Measurements from ENCODE around the gene GLP2R. TPM values are rescaled to one million over a fixed set of nuclear protein-coding genes. Genes with fewer than 3 reads are reported as not detected.

Gene GLP2R
- total RNA-seq, 2 experiments from 2014 or later, result not detected

GRCh38 chr17:9811086-9811485, 14.6 kb upstream of the GLP2R start:
- intact Hi-C loops (cut with micrococcal nuclease), result no loop called here
- no peaks in the 10 kb centered on the region for H3K36me3 Mint-ChIP-seq (ENCODE audit: low read depth)
- DNase-seq (no peak), ATAC-seq (no peak)
- H3K27me3 Mint-ChIP-seq, result peaks cover 2% of the 10 kb centered on the region
- H3K4me3 Mint-ChIP-seq, result no peak overlapping the region
- ChIA-PET POLR2A (no interaction called here), CTCF (no interaction called here)
- H3K27ac Mint-ChIP-seq, result no peak overlapping the region
- H3K9me3 Mint-ChIP-seq, result no peaks in the 10 kb centered on the region
- no peaks in the 10 kb centered on the region for H3K4me1 Mint-ChIP-seq (ENCODE audit: low read depth)
- TF ChIP-seq, protein P1, sequence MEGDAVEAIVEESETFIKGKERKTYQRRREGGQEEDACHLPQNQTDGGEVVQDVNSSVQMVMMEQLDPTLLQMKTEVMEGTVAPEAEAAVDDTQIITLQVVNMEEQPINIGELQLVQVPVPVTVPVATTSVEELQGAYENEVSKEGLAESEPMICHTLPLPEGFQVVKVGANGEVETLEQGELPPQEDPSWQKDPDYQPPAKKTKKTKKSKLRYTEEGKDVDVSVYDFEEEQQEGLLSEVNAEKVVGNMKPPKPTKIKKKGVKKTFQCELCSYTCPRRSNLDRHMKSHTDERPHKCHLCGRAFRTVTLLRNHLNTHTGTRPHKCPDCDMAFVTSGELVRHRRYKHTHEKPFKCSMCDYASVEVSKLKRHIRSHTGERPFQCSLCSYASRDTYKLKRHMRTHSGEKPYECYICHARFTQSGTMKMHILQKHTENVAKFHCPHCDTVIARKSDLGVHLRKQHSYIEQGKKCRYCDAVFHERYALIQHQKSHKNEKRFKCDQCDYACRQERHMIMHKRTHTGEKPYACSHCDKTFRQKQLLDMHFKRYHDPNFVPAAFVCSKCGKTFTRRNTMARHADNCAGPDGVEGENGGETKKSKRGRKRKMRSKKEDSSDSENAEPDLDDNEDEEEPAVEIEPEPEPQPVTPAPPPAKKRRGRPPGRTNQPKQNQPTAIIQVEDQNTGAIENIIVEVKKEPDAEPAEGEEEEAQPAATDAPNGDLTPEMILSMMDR (IDR thresholded peaks at IDR 0.05), result no peak

DNA sequence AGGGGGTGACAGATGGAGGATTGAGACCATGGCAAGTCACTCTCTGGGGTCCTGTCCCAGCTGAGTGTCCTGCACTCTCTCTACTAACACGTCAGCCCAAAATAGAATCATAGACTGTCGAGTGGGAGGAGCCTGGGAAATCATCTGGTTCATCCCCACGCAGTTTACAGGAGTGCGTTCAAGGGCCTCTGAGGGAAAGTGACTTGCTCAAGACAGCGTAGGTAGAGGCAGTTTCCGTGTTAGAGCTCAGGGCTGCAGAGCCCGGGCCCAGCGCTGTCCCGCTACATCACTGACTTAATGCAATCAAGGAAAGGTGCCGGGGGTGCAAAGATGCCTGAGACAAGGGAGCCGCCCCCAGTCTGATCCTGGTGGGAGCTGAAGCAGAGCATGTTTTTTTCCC, 14.2 kb upstream of the GLP2R start:
- ATAC-seq (no peak), DNase-seq (no peak)
- H3K9me3 Mint-ChIP-seq, result no peaks in the 10 kb centered on the region
- CTCF ChIA-PET, result no interaction called here
- TF ChIP-seq, protein P1 (IDR thresholded peaks at IDR 0.05), result no peak
- H3K4me1 Mint-ChIP-seq (ENCODE audit: low read depth), result no peaks in the 10 kb centered on the region
- no peaks in the 10 kb centered on the region for H3K36me3 Mint-ChIP-seq (ENCODE audit: low read depth)
- peaks cover 2% of the 10 kb centered on the region for H3K27me3 Mint-ChIP-seq
- intact Hi-C loops (cut with micrococcal nuclease), result no loop called here
- POLR2A ChIA-PET, result no interaction called here
- no peak overlapping the region for H3K27ac Mint-ChIP-seq
- no peak overlapping the region for H3K4me3 Mint-ChIP-seq

GRCh38 chr17:9813166-9813565, 12.6 kb upstream of the GLP2R start:
- ATAC-seq (no peak), DNase-seq (no peak)
- intact Hi-C loops (cut with micrococcal nuclease), result no loop called here
- TF ChIP-seq, protein P1 (IDR thresholded peaks at IDR 0.05), result no peak
- ChIA-PET POLR2A (no interaction called here), CTCF (no interaction called here)
- no peaks in the 10 kb centered on the region for H3K4me1 Mint-ChIP-seq (ENCODE audit: low read depth)
- no peaks in the 10 kb centered on the region for H3K9me3 Mint-ChIP-seq
- no peak overlapping the region for H3K27ac Mint-ChIP-seq
- peaks cover 2% of the 10 kb centered on the region for H3K27me3 Mint-ChIP-seq
- no peaks in the 10 kb centered on the region for H3K36me3 Mint-ChIP-seq (ENCODE audit: low read depth)
- H3K4me3 Mint-ChIP-seq, result no peak overlapping the region

DNA sequence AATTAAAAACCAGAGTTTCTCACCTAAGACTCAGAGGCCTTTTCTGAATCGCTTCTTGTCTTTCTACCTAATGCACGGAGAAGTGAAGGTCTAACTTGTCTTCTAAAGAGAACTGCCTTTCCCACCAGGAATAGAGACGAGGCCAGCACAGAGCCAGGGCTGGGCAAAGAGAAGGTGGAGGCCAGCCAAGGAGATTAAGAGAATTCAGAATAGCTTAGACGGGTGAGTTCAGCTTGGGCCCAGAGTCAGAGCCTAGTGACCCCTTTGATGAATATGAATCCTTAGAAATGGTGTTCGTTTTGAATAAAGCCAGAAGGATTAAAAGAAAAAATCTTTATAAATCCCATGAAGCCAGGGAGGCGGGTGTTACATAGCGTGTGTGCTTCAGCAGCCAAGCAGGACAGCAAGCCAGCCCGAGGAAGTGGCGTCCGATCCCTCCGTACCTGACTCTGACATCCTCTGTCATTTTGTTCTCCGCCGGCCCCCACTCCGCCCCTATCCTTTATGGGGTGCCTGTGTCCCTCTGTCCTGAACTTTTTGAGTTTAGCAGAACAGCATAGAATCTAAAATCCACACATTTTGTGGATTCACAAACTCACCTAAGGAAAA, 11.3 kb upstream of the GLP2R start:
- Mint-ChIP-seq H3K27me3 (peaks cover 6% of the 10 kb centered on the region), H3K36me3 (ENCODE audit: low read depth) (no peaks in the 10 kb centered on the region), H3K4me1 (ENCODE audit: low read depth) (no peaks in the 10 kb centered on the region), H3K27ac (no peak overlapping the region), H3K9me3 (no peaks in the 10 kb centered on the region), H3K4me3 (no peak overlapping the region)
- intact Hi-C loops (cut with micrococcal nuclease), result no loop called here
- CTCF ChIA-PET, result no interaction called here
- TF ChIP-seq, protein P1 (IDR thresholded peaks at IDR 0.05), result no peak
- POLR2A ChIA-PET, result no interaction called here
- DNase-seq, result no peak
- ATAC-seq, result no peak

GRCh38 chr17:9816472-9816871, 9.3 kb upstream of the GLP2R start:
- Mint-ChIP-seq H3K9me3 (no peaks in the 10 kb centered on the region), H3K4me3 (no peak overlapping the region), H3K36me3 (ENCODE audit: low read depth) (no peaks in the 10 kb centered on the region), H3K27ac (no peak overlapping the region), H3K4me1 (ENCODE audit: low read depth) (no peaks in the 10 kb centered on the region), H3K27me3 (peaks cover 6% of the 10 kb centered on the region)
- ChIA-PET POLR2A (no interaction called here), CTCF (no interaction called here)
- DNase-seq, result no peak
- intact Hi-C loops (cut with micrococcal nuclease), result no loop called here
- ATAC-seq, result no peak
- TF ChIP-seq, protein P1 (IDR thresholded peaks at IDR 0.05), result no peak

Data from activated CD8-positive, alpha-beta T cell treated with anti-CD3 and anti-CD28 coated beads for 36 hours (primary cell).